Pancreas (tissue), 10 donors: Measurements from ENCODE around the gene FBF1. TPM values are rescaled to one million over a fixed set of nuclear protein-coding genes. Genes with fewer than 3 reads are reported as not detected.

ENCODE experiments used
- ATAC-seq, 4 donors: fragments of 200-7000 bp; cut with Tn5 transposase; one replicate each; pipeline versions ENCODE4 v1.8.0 to v1.9.1; 2020; ENCODE audit warnings: mild to moderate bottlenecking in 4 of 4, moderate library complexity in 4 of 4
- DNase-seq, 6 donors: peaks; one replicate each; pipeline ENCODE4 v3.0.0-alpha.2; 2020
- FAIRE-seq: peaks from 2 replicates; lab custom pipeline; 2012; peaks lifted over from hg19 to GRCh38; lab: Jason Lieb, UNC
- H3K27ac ChIP-seq, 4 donors: fragments of 200-600 bp; sonication (generic); 1 replicate in 3 of 4; 2 replicates in 1 of 4; pipeline versions ENCODE4 v1.5.0 to v1.8.0; 2020
- H3K27me3 ChIP-seq, 4 donors: fragments of 200-600 bp; one replicate each; pipeline ENCODE4 v1.8.0; 2021
- H3K36me3 ChIP-seq, 3 donors: fragments of 200-600 bp; sonication (generic) in 1 of 3; one replicate each; pipeline versions ENCODE4 v1.5.0 to v1.8.0; 2020 to 2021
- H3K4me1 ChIP-seq, 3 donors: fragments of 200-600 bp; one replicate each; pipeline ENCODE4 v1.8.0; 2021
- H3K4me3 ChIP-seq, 4 donors: fragments of 200-600 bp; sonication (generic) in 2 of 4; one replicate each; pipeline versions ENCODE4 v1.5.0 to v1.8.0; 2020 to 2021
- H3K9me3 ChIP-seq, 4 donors: fragments of 200-600 bp; one replicate each; pipeline ENCODE4 v1.8.0; 2021
- WGBS, 2 donors: extraction: QIAGEN DNeasy Blood & Tissue Kit; methylation state at CpG; one replicate each; pipeline ENCODE4 v1.1.7; 2013; 5-methylcytosine and 5-hydroxymethylcytosine counted together
- intact Hi-C, 3 donors: fragments of 100-400 bp; cut with DNase I; formaldehyde crosslinking; loops; one replicate each; pipeline versions ENCODE4 v1.11.1 to v1.14.2; 2022
- polyA plus RNA-seq, 2 donors: library from polyadenylated mRNA; stranded (reverse); fragments of 200-250 nt; gene quantifications; one replicate each; pipeline ENCODE4 v1.2.3, GENCODE V29; 2013
- total RNA-seq, 6 donors: library from RNA; stranded (reverse); fragmentation: NEBNext Ultra II Directional in 4 of 6; extraction: Animal tissue kit (Norgen Biotek cat#: 25700) in 4 of 6; gene quantifications; one replicate each; pipeline versions ENCODE4 v1.2.1 to v1.2.4, GENCODE V29; 2021 to 2023
- TF ChIP-seq, protein P1 (sequence below), 4 donors: fragments of 200-600 bp; sonication (generic) in 3 of 4; IDR thresholded peaks; one replicate each; pipeline versions ENCODE4 v1.5.0 to v1.8.0; 2021; ENCODE audit warnings: antibody characterized with exemption in 4 of 4
- donor health status: healthy with polysubstance abuse.
- donor health status: DM: no; HTN: no; CAD: no; lungs with moderate emphysema.
- donor health status: DM: no; HTN: no; CAD: no.
- donor health status: control.
- donor health status: control.
- donor health status: Bipolar disorder and iron deficiency.
- donor health status: DM: yes; HTN: yes; CAD: no.
- donor health status: DM: no; HTN: no; CAD: no.
- donor health status: DM: no; HTN: no; CAD: no.
- donor health status: DM: yes; HTN: yes; CAD: no.

Gene FBF1
- total and polyA plus RNA-seq, 8 donors: 2.4 to 24.8 (median 4.5) TPM

DNA sequence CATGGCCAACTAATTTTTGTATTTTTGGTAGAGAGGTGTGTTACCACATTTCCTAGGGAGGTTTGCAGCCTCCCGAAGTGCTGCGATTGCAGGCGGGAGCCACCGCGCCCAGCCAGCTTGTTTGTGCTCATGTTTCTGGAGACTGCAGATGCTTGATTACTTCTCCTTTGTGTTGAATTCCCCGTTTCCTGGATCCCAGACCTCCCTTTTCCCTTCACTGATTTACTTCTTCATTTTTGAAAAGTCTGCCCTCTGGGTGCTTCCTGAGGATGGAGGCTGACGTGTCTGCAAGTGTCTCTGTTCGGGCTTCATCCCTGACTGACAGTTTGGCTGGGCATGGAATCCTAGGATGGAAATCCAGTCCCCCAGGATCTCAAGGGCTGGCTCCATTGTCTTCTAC is 55.4 kb downstream of the FBF1 start:
- Histone ChIP-seq H3K36me3 (no peaks in the 10 kb centered on the region), H3K27ac (no peak overlapping the region), H3K4me1 (no peaks in the 10 kb centered on the region), H3K27me3 (no peaks in the 10 kb centered on the region), H3K9me3 (no peaks in the 10 kb centered on the region), H3K4me3 (no peak overlapping the region)
- WGBS, 2 donors: 85 to 86% methylated on average over 8 of the region's 8 CpGs
- DNase-seq (no peak), ATAC-seq (no peak), FAIRE-seq (no peak)
- TF ChIP-seq, protein P1, sequence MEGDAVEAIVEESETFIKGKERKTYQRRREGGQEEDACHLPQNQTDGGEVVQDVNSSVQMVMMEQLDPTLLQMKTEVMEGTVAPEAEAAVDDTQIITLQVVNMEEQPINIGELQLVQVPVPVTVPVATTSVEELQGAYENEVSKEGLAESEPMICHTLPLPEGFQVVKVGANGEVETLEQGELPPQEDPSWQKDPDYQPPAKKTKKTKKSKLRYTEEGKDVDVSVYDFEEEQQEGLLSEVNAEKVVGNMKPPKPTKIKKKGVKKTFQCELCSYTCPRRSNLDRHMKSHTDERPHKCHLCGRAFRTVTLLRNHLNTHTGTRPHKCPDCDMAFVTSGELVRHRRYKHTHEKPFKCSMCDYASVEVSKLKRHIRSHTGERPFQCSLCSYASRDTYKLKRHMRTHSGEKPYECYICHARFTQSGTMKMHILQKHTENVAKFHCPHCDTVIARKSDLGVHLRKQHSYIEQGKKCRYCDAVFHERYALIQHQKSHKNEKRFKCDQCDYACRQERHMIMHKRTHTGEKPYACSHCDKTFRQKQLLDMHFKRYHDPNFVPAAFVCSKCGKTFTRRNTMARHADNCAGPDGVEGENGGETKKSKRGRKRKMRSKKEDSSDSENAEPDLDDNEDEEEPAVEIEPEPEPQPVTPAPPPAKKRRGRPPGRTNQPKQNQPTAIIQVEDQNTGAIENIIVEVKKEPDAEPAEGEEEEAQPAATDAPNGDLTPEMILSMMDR (IDR thresholded peaks at IDR 0.05): no peak
- intact Hi-C loops: no loop called here

DNA sequence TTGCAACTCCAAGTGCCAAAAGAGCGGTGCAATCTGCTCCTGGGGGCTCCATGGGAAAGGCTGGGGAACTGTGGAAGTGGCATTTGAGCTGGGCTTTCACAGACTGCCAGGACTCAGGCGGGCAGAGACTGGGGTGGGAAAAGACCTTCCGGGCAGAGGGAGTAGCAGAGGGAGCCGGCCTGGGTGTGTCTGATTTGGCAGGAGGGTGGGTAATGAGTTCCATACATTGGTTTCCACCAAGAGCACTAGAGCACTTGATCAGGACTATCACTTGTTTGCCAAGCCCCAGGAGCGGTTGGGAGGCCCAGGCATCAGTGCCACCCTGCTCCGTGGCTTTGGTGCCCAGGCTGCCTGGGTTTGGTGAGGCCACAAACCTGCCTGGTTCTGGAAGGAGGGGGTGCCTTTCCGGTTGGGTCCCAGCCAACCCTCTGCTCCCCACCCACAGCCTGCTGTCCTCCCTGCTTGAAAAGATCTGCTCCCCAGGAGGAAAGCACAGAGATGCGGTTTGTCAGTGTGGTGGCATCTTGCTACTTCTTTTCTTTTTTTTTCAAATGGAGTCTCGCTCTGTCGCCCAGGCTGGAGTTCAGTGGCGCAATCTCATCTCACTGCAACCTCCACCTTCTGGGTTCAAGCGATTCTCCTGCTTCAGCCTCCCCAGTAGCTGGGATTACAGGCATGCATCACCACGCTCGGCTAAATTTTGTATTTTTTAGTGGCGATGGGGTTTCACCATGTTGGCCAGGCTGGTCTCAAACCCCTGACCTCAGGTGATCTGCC is 59.0 kb downstream of the FBF1 start:
- ATAC-seq: no peak
- Histone ChIP-seq H3K36me3 (no peaks in the 10 kb centered on the region), H3K9me3 (no peaks in the 10 kb centered on the region), H3K4me1 (peaks cover under 1 to 4% (median 1%) of the 10 kb centered on the region in 3 donors), H3K27me3 (no peaks in the 10 kb centered on the region), H3K4me3 (no peak overlapping the region), H3K27ac (no peak overlapping the region)
- WGBS, 2 donors: 86 to 92% methylated on average over 15 of the region's 15 CpGs
- no peak for FAIRE-seq
- TF ChIP-seq, protein P1 (IDR thresholded peaks at IDR 0.05): no peak
- intact Hi-C loops: no loop called here
- no peak for DNase-seq

DNA sequence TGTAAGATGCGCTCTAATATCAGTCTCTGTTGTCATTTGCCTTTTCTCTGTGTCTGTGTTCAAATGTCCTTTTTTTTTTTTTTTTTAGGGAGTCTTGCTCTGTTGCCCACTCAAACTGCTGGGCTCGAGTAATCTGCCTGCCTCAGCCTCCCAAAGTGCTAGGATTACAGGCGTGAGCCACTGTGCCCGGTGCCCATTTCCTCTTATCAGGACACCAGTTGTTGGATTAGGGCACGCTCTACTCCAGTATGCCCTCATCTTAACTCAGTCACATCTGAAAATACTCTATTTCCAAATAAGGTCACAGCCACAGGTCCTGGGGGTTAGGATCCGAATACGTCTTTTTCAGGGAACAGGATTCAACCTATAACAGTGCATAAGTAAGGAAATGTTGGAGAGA is 60.6 kb downstream of the FBF1 start:
- TF ChIP-seq, protein P1 (IDR thresholded peaks at IDR 0.05): no peak
- Histone ChIP-seq H3K27ac (no peak overlapping the region), H3K4me3 (no peak overlapping the region), H3K36me3 (no peaks in the 10 kb centered on the region), H3K27me3 (no peaks in the 10 kb centered on the region), H3K9me3 (no peaks in the 10 kb centered on the region), H3K4me1 (peaks cover 6 to 18% (median 17%) of the 10 kb centered on the region in 3 donors)
- ATAC-seq: no peak
- FAIRE-seq: no peak
- intact Hi-C loops: no loop called here
- WGBS, 2 donors: 73 to 83% methylated on average over 7 of the region's 7 CpGs
- no peak for DNase-seq

DNA sequence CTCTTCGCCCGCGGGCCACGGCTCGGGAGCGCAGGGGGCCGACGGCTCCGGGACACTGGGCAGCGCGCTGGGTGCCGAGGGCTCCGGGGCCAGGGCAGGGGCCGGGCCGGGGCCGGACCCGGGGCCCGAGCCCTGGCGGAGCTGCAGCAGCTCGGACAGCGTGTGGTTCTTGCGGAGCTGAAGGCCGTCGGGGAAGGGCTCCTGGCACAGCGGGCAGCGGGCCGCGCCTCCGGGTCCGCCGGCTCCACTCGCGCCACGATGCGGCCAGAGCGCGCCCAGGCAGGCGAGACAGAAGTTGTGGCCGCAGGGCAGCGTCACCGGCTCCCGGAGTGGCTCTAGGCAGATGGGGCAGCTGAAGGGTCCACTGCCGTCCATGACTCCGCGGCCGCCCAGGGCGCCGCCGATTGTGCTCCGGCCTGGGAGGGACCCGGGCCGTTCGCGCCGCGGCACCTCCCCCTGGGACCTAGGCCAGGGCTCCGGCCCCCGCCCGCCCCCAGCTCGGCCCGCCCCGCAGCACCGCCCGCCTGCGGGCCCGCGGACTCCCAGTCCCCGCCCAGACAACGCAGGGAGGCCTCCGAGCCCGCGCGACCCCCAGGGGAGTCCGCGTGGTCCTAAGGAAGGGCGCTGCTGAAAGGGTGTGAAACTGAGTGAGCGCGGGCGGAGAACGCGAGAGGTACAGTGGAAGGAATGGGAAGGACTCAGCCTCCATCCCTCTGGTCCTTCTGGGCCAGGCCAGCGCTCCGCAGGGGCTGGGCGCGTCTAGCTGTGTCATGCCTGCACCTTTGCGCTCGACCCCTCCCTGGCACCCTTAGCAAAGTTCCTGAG is 62.5 kb downstream of the FBF1 start, which contains the start of gene TRIM47:
TSS of gene TRIM47 (minus strand) at position 408 of the 825 bp plus-strand sequence. CDS start at position 375, 33 bp downstream.
- Histone ChIP-seq H3K27me3 (no peaks in the 10 kb centered on the region), H3K36me3 (no peaks in the 10 kb centered on the region), H3K4me1 (peaks cover 6 to 19% (median 18%) of the 10 kb centered on the region in 3 donors), H3K27ac (peak within 1 kb of the TSS; percentile 75 to 98 (median 86)), H3K4me3 (peak within 1 kb of the TSS; percentile 34 to 75 (median 54)), H3K9me3 (no peaks in the 10 kb centered on the region)
- DNase-seq (peak; percentile 55 to 87 (median 72)), FAIRE-seq (no peak), ATAC-seq (peak; percentile 19 to 59 (median 42))
- WGBS, 2 donors: 1% methylated on average over 39 to 87 of the region's 87 CpGs
- TF ChIP-seq, protein P1 (IDR thresholded peaks at IDR 0.05): peak in 1 of 4 donors; percentile 6
- intact Hi-C loops: no loop called here
